Measurements from ENCODE around the gene S100PBP. TPM values are rescaled to one million over a fixed set of nuclear protein-coding genes. Genes with fewer than 3 reads are reported as not detected.
"Not testable (repeated sequence)": the region's sequence is repeated elsewhere in the genome, so short reads cannot be mapped to it uniquely, and the experiment has no call there.

The S100PBP gene
- total RNA-seq, 2 donors from 2014 or later: 24.2 to 30.8 TPM

- DNase-seq (ENCODE audit: low spot score): no peak
- intact Hi-C loops (cut with DNase I): no loop called here
Measured at GRCh38 chr1:32904797-32905196, 87.3 kb downstream of the S100PBP start.

- DNase-seq (ENCODE audit: low spot score); intact Hi-C loops (cut with DNase I): not testable (repeated sequence)
Measured at GRCh38 chr1:32905588-32905987, 88.1 kb downstream of the S100PBP start.

GRCh38 chr1:32906654-32907053 lies 89.2 kb downstream of the S100PBP start:
- intact Hi-C loops (cut with DNase I): no loop called here
- DNase-seq (ENCODE audit: low spot score): no peak

- DNase-seq (ENCODE audit: low spot score): no peak
- intact Hi-C loops (cut with DNase I): no loop called here
Measured at GRCh38 chr1:32907435-32907834, 90.0 kb downstream of the S100PBP start.

Other genes starting within 250 kb of the S100PBP start
- gene ZBTB8OS, start 167.1 kb upstream of the S100PBP start, total RNA-seq: 10 to 100 TPM; 31.7 to 37.8 TPM
- 100 to 1,000 TPM in 1 of 2 donors, 10 to 100 TPM in 1; 85.7 to 108 TPM for gene RBBP4, start 166.4 kb upstream of the S100PBP start, total RNA-seq
- gene SYNC, start 114.9 kb upstream of the S100PBP start, total RNA-seq: 100 to 1,000 TPM in 1 of 2 donors, 10 to 100 TPM in 1; 57.5 to 102 TPM
- gene YARS1, start 295 bp upstream of the S100PBP start, total RNA-seq: 10 to 100 TPM; 74.2 to 85.5 TPM
- 1 to 10 TPM; 2.4 to 5.0 TPM for gene FNDC5, start 53.3 kb downstream of the S100PBP start, total RNA-seq
- under 1 TPM in 1 of 2 donors, not detected in 1; 0.19 TPM for gene HPCA, start 68.8 kb downstream of the S100PBP start, total RNA-seq
- gene TMEM54, start 83.7 kb downstream of the S100PBP start, total RNA-seq: 10 to 100 TPM; 33.5 to 36.0 TPM
- gene RNF19B, start 147.2 kb downstream of the S100PBP start, total RNA-seq: 100 to 1,000 TPM in 1 of 2 donors, 10 to 100 TPM in 1; 40.3 to 101 TPM
- gene AK2, start 219.2 kb downstream of the S100PBP start, total RNA-seq: 10 to 100 TPM; 82.4 to 83.9 TPM

All from posterior vena cava (tissue), 2 donors.